Endometrium (tissue), 2 donors: Measurements from ENCODE around the gene HCN3.
A peak's percentile ranks its signal among the peaks of the same experiment; 100 is the strongest.
"Not testable (repeated sequence)": the region's sequence is repeated elsewhere in the genome, so short reads cannot be mapped to it uniquely, and the experiment has no call there.

Experiments used
- FAIRE-seq: peaks from 2 replicates; lab custom pipeline; 2012; peaks lifted over from hg19 to GRCh38; lab: Jason Lieb, UNC
- donor health status: control.
- donor health status: control.

HCN3 gene

GRCh38 chr1:155285631-155286044 lies 8.4 kb downstream of the HCN3 start:
- FAIRE-seq: no peak

GRCh38 chr1:155286544-155286943 lies 9.3 kb downstream of the HCN3 start:
- FAIRE-seq: no peak

GRCh38 chr1:155287987-155288543 lies 10.8 kb downstream of the HCN3 start:
- no peak for FAIRE-seq

DNA sequence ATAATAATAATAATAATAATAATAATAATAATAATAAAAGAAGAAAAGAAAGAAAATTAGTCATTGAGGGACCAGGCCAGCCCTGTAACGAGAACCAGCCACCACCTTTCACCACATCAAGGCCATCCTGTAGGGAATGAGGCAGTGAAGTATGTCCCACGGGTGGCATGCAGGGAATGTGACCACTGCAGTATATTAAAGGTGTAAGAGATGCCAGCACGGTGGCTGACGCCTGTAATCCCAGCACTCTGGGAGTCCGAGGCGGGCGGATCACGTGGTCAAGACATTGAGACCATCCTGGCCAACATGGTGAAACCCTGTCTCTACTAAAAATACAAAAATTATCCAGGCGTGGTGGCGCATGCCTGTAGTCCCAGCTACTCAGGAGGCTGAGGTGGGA lies 13.7 kb downstream of the HCN3 start:
- not testable (repeated sequence) for FAIRE-seq

DNA sequence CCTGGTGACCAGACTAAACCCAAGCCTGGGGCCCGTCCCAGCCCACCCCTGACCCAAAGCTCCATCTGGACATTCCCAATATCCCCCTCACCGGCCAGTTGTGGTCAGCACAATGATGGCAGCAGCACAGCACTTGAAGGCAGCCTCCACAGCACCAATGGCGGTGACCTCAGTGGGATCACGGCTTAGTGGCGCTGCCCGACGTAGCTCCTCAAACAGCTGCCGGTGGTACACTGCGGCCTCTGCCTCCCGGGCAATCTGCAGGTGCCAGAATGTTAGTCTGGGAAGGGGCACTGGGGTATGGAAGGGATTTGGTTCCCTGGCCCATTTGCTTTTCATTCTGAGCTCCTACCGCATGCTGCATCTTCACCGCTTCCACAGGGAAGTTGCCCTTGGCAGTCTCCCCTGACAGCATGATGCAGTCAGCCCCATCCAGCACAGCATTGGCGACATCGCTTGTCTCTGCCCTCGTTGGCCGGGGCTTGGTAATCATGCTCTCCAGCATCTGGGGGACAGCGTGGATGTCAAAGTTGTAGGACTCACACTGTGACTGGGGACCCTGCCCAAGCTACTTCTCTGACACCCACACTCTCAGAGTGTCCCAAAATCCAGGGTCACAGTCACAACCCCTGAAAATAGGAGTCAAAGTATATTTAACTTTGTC lies 16.0 kb downstream of the HCN3 start:
- FAIRE-seq: no peak

- FAIRE-seq: no peak
Observed at GRCh38 chr1:155294520-155295182, 17.4 kb downstream of the HCN3 start.

- FAIRE-seq: no peak
Observed at GRCh38 chr1:155295183-155295941, 18.1 kb downstream of the HCN3 start.

- no peak for FAIRE-seq
Observed at GRCh38 chr1:155295942-155296267, 18.6 kb downstream of the HCN3 start.

- no peak for FAIRE-seq
Observed at GRCh38 chr1:155296661-155297060, 19.4 kb downstream of the HCN3 start.

DNA sequence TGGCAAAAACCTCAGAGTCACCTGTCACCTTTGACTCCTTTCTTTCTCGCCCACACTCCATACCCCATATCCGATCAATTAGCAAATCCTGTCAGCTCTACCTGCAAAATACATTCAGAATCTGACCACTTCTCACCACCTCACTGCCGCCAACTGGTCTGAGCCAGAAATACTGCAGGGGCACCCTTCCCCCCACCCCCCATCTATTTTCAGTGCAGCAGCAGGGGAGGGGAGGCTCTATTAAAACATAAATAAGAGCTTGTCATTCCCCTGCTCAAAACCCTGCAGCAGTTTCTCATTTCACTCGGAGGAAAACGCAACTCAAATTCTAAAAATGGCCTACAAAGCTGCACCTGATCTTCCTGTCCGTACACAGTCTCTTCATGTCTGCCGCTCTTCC lies 20.1 kb downstream of the HCN3 start:
- no peak for FAIRE-seq

DNA sequence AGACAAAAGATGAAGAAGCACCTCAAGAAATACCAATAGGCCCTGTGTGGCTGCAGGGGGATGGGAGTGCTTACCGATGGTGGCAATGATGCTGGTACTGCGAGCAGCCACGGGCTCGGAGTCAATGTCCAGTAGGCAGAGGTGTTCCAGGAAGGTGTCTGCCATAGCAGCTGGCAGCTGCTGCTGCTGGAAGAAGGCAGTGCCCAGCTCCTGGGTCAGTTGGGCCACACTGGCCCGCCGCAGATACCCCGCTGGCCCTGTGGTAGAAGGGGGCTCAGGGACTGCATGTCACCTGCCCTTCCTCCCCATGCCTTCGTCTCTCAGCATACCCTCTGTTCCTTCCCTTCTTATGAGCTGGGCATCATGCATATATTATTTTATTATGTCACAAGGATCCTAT lies 22.8 kb downstream of the HCN3 start:
- FAIRE-seq: no peak

- FAIRE-seq: no peak
Observed at GRCh38 chr1:155300553-155301329, 23.5 kb downstream of the HCN3 start.

- FAIRE-seq: no peak
Observed at GRCh38 chr1:155301342-155301841, 24.1 kb downstream of the HCN3 start, which contains the start of gene PKLR. PKLR (minus strand) TSS chr1:155301438; CDS start chr1:155301395, 43 bp downstream.

DNA sequence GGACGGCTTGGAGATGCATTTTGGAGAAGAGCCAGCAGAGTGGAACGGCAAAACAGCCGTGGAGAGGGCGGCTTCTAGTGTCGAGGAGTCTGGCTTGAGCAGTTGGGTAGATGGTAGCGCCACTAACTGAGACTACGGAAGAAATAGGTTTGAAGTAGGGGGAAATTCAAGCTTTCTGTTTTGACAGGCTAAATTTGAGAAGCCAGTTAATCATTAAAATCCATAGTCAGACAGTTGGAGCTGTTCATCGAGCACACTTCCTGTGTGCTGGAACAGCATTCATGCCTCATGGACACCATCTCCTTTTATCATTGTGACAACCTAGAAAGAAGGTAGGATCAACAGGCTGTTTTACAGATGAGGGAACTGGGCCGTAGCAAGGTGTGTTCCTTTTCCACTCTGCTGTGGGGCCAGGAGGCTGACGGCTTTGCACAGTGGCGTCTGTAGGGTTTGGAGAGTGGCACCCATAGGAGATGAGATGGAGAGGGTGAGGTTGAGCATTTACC lies 27.3 kb downstream of the HCN3 start:
- no peak for FAIRE-seq

GRCh38 chr1:155305881-155306391 lies 28.7 kb downstream of the HCN3 start:
- FAIRE-seq: no peak

DNA sequence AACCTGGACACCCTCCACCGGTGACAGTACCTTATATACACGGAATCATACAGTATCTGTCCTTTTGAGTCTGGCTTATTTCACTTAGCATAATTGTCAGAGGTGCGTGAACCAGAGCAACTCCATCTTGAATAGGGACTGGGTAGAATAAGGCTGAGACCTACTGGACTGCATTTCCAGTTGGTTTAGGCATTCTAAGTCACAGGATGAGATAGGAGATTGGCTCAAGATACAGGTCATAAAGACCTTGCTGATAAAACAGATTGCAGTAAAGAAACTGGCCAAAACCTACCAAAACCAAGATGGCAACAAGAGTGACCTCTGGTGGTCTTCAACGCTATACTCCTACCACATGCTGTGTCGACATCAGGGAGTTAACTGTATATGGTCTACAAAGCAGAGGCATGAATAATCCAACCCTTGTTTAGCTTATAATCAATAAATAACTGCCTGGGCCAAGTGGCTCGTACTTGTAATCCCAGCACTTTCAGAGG lies 30.0 kb downstream of the HCN3 start:
- FAIRE-seq: no peak

- FAIRE-seq: peak; percentile 96
Observed at GRCh38 chr1:155308493-155309422, 31.5 kb downstream of the HCN3 start, which contains the start of gene FDPS. FDPS (plus strand) TSS chr1:155308866; CDS start chr1:155309790, 924 bp downstream.

DNA sequence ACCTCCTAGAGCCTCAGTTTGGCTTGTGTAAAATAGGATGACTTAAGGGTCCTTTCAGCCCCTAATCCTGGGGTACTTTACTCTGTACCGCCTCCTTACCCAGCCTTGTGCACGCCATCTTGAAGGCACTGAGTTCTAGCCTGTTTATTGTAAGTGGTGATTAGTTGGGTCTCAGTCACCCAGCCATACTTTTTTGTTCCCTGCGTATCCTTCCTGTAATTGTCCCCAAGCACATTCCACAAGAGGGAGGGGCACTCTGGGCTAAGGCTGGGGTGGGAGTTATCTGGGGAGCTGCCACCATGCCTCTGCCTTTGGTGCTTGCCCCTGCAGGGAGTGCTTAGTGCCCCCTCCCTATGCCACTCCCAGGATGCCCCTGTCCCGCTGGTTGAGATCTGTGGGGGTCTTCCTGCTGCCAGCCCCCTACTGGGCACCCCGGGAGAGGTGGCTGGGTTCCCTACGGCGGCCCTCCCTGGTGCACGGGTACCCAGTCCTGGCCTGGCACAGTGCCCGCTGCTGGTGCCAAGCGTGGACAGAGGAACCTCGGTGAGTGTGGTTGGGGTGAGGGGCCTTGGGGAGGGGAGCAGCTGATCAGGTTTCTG lies 32.3 kb downstream of the HCN3 start:
- FAIRE-seq: no peak

DNA sequence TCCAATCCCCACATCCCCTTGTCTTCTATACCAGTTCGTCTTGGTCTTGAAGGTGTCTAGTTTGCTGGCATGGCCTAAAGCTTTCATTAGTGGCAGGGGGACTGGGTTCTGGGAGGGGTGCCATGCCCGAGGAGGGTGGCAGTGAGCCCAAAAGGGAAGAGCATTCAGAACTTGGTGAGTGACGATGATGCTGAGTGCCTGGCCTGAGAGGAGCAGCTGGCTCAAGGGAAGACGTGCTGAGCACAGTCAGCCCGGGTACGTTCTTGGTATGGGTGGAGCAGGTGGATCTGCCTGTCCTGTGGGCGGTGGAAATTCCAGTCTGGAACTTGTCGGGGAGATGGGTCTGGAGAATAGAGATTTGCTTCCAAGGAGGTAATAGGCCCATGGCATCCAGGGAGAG lies 36.0 kb downstream of the HCN3 start:
- no peak for FAIRE-seq

DNA sequence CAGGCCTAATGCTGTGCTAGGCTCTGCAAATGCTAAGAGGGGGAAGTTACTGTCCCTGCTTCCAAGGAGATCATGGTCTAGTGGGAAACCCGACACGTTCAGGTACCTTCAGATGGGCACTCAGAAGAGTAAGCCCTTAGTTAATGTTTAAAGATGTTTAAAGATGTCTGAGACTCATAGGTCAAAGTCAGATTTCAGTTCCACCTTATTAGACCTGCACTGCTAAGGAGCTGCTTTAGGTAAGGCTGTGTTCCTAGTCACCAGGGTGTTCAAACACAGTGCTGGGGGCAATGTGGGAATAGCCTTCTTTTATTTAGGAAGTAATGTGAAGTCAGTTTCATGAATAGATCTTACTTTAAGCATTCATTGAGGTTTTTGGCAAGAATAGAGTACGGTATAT lies 39.7 kb downstream of the HCN3 start:
- FAIRE-seq: no peak
